ENCODE measurements around the gene CCNE1.

Gene CCNE1

GRCh38 chr19:29844891-29845573 is 33.2 kb downstream of the CCNE1 start:
- DNase-seq (ENCODE audit: low spot score), result peak; percentile 89

GRCh38 chr19:29845574-29846176 is 33.9 kb downstream of the CCNE1 start:
- DNase-seq (ENCODE audit: low spot score), result peak; percentile 38

GRCh38 chr19:29849208-29849607 is 37.4 kb downstream of the CCNE1 start:
- no peak for DNase-seq (ENCODE audit: low spot score)

GRCh38 chr19:29850482-29850881 is 38.7 kb downstream of the CCNE1 start:
- DNase-seq (ENCODE audit: low spot score), result no peak

- no peak for DNase-seq (ENCODE audit: low spot score)
These were observed 40.2 kb downstream of the CCNE1 start for GRCh38 chr19:29851769-29852521.

- DNase-seq (ENCODE audit: low spot score), result no peak
These were observed 42.2 kb downstream of the CCNE1 start for GRCh38 chr19:29854033-29854432.

GRCh38 chr19:29855087-29855486 is 43.3 kb downstream of the CCNE1 start:
- DNase-seq (ENCODE audit: low spot score), result no peak

- no peak for DNase-seq (ENCODE audit: low spot score)
These were observed 44.1 kb downstream of the CCNE1 start for GRCh38 chr19:29855741-29856500.

- peak; percentile 45 for DNase-seq (ENCODE audit: low spot score)
These were observed 46.3 kb downstream of the CCNE1 start for GRCh38 chr19:29858000-29858596.

- no peak for DNase-seq (ENCODE audit: low spot score)
These were observed 46.8 kb downstream of the CCNE1 start for GRCh38 chr19:29858621-29859020.

GRCh38 chr19:29860492-29860891 is 48.7 kb downstream of the CCNE1 start:
- no peak for DNase-seq (ENCODE audit: low spot score)

- no peak for DNase-seq (ENCODE audit: low spot score)
These were observed 49.8 kb downstream of the CCNE1 start for GRCh38 chr19:29861574-29861973.

GRCh38 chr19:29866011-29866410 is 54.2 kb downstream of the CCNE1 start:
- DNase-seq (ENCODE audit: low spot score), result no peak

GRCh38 chr19:29867984-29868383 is 56.2 kb downstream of the CCNE1 start:
- DNase-seq (ENCODE audit: low spot score), result no peak

GRCh38 chr19:29871143-29871542 is 59.4 kb downstream of the CCNE1 start:
- no peak for DNase-seq (ENCODE audit: low spot score)

GRCh38 chr19:29872224-29872731 is 60.5 kb downstream of the CCNE1 start:
- DNase-seq (ENCODE audit: low spot score), result no peak

GRCh38 chr19:29873024-29873800 is 61.4 kb downstream of the CCNE1 start:
- DNase-seq (ENCODE audit: low spot score), result peak; percentile 52
